HepG2 (cell line): ENCODE measurements around the gene TIMP4. TPM values are rescaled to one million over a fixed set of nuclear protein-coding genes. Genes with fewer than 3 reads are reported as not detected.

Experiments used
- ATAC-seq: fragments of 200-7000 bp; cut with Tn5 transposase; 3 replicates; pipeline ENCODE4 v1.9.1; 2020; ENCODE audit warnings: mild to moderate bottlenecking, moderate library complexity
- BruUV-seq: library from RNA; stranded (reverse); fragments of 400-500 nt; replicated peaks from 2 replicates; lab custom pipeline; 2021; lab: Mats Ljungman, UMichigan
- CTCF ChIA-PET: fragments of 300-600 bp; formaldehyde crosslinking; extraction: SDS; loops from one replicate; lab custom pipeline; 2021; ENCODE audit warnings: low total read pairs, inconsistent platforms, low intra/inter-chr PET ratio; lab: Yijun Ruan, JAX
- POLR2A ChIA-PET: fragments of 350-600 bp; sonication (Branson Sonifier 250); formaldehyde crosslinking; loops from one replicate; lab custom pipeline; 2020; ENCODE audit warnings: antibody characterized with exemption, inconsistent platforms; lab: Yijun Ruan, JAX
- DNase-seq: peaks from one replicate; pipeline ENCODE4 v3.0.0-alpha.2; 2015; ENCODE audit warnings: low spot score
- FAIRE-seq: peaks from 3 replicates; lab custom pipeline; 2011; peaks lifted over from hg19 to GRCh38; lab: Jason Lieb, UNC
- H2AFZ ChIP-seq: one replicate; pipeline ENCODE4 v1.6.1; 2011; ENCODE audit warnings: low read length, inconsistent platforms
- H3K27ac ChIP-seq: fragments of 300-600 bp; 3 replicates; pipeline ENCODE4 v1.8.0; 2011; ENCODE audit warnings: mixed run types, mild to moderate bottlenecking, mixed read lengths, low read length, inconsistent platforms; ENCODE audit not compliant: insufficient read depth; ENCODE audit errors: extremely low read length
- H3K27me3 ChIP-seq, 2 experiments: fragments of 200-600 bp in 1 of 2; 2 replicates in 1 of 2; 3 replicates in 1 of 2; pipeline versions ENCODE4 v1.6.0 to v1.8.0; 2011; ENCODE audit warnings: low read length in 2 of 2, mild to moderate bottlenecking in 2 of 2, moderate library complexity in 2 of 2, inconsistent platforms in 1 of 2; ENCODE audit not compliant: insufficient read depth in 2 of 2, control insufficient read depth in 1 of 2
- H3K36me3 ChIP-seq, 2 experiments: fragments of 200-600 bp in 1 of 2; replicated peaks in 1 of 2; 2 replicates in 1 of 2; 3 replicates in 1 of 2; pipeline versions ENCODE4 v1.5.1 to v1.8.0; 2011; ENCODE audit warnings: low read length in 2 of 2, inconsistent platforms in 1 of 2; ENCODE audit not compliant: insufficient read depth in 2 of 2, control insufficient read depth in 1 of 2
- H3K4me1 ChIP-seq: 2 replicates; pipeline ENCODE4 v1.5.1; 2012; ENCODE audit warnings: low read length, inconsistent platforms; ENCODE audit not compliant: insufficient read depth
- H3K4me2 ChIP-seq: 2 replicates; pipeline ENCODE4 v1.6.0; 2011; ENCODE audit warnings: low read depth, low read length, inconsistent platforms
- H3K4me3 ChIP-seq, 3 experiments: fragments of 200-600 bp in 1 of 3; sonication (generic), shearing (Covaris generic) in 1 of 3; replicated peaks in 1 of 3; 2 replicates each; pipeline ENCODE4 v1.5.1; 2011 to 2016; ENCODE audit warnings: low read length in 3 of 3, inconsistent platforms in 2 of 3, low read depth in 2 of 3, mild to moderate bottlenecking in 2 of 3, control low read depth in 1 of 3, mixed read lengths in 1 of 3; ENCODE audit not compliant: insufficient read depth in 1 of 3
- H3K79me2 ChIP-seq: one replicate; pipeline ENCODE4 v1.6.1; 2011; ENCODE audit warnings: low read length, inconsistent platforms; ENCODE audit not compliant: insufficient read depth
- H3K9ac ChIP-seq: 2 replicates; pipeline ENCODE4 v1.6.0; 2011; ENCODE audit warnings: mild to moderate bottlenecking, low read depth, low read length, inconsistent platforms; ENCODE audit not compliant: insufficient read depth
- H3K9me3 ChIP-seq: 2 replicates; pipeline ENCODE4 v1.5.1; 2012; ENCODE audit warnings: mild to moderate bottlenecking, low read length
- H4K20me1 ChIP-seq: 2 replicates; pipeline ENCODE4 v1.6.0; 2011; ENCODE audit warnings: inconsistent platforms, mild to moderate bottlenecking, low read length, moderate library complexity; ENCODE audit not compliant: insufficient read depth
- ATF4 ChIP-seq, 2 experiments: fragments of 450-650 bp in 1 of 2; sonication (generic) in 1 of 2; formaldehyde crosslinking; IDR thresholded peaks; 2 replicates each; pipeline versions ENCODE4 v1.5.0 to v1.8.0; 2020 to 2022; ENCODE audit warnings: mild to moderate bottlenecking in 1 of 2, missing genetic modification reagents in 1 of 2
- BCL6 ChIP-seq: IDR thresholded peaks from 2 replicates; pipeline ENCODE4 v1.6.1; 2016; ENCODE audit warnings: missing genetic modification reagents, missing compliant biosample characterization
- ELF1 ChIP-seq: sonication (generic); formaldehyde crosslinking; IDR thresholded peaks from 2 replicates; pipeline ENCODE4 v1.4.0; 2020; ENCODE audit warnings: missing genetic modification reagents
- HMGXB4 ChIP-seq, 2 experiments: sonication (generic) in 1 of 2; formaldehyde crosslinking in 1 of 2; IDR thresholded peaks; 2 replicates each; pipeline versions ENCODE4 v1.4.0 to v1.6.1; 2018 to 2020; ENCODE audit warnings: missing genetic modification reagents in 2 of 2, borderline replicate concordance in 1 of 2, low read depth in 1 of 2, mild to moderate bottlenecking in 1 of 2, missing biosample characterization in 1 of 2
- HOMEZ ChIP-seq: IDR thresholded peaks from 2 replicates; pipeline ENCODE4 v1.6.1; 2016; ENCODE audit warnings: low read depth
- KDM1A ChIP-seq: IDR thresholded peaks from 2 replicates; pipeline ENCODE4 v1.6.1; 2016; ENCODE audit warnings: missing compliant biosample characterization
- KDM2A ChIP-seq: sonication (generic); formaldehyde crosslinking; IDR thresholded peaks from 2 replicates; pipeline ENCODE4 v1.4.0; 2020; ENCODE audit warnings: low read depth, missing genetic modification reagents, borderline replicate concordance
- KLF16 ChIP-seq, 2 experiments: sonication (generic) in 1 of 2; formaldehyde crosslinking in 1 of 2; IDR thresholded peaks; 2 replicates each; pipeline versions ENCODE4 v1.6.1 to v1.8.0; 2016 to 2023; ENCODE audit warnings: missing genetic modification reagents in 2 of 2, missing compliant biosample characterization in 1 of 2
- RXRB ChIP-seq: IDR thresholded peaks from 2 replicates; pipeline ENCODE4 v1.6.1; 2016; ENCODE audit warnings: borderline replicate concordance, missing genetic modification reagents, missing compliant biosample characterization
- STAG1 ChIP-seq: sonication (generic); formaldehyde crosslinking; IDR thresholded peaks from 2 replicates; pipeline ENCODE4 v1.4.0; 2020; ENCODE audit warnings: missing genetic modification reagents
- TGIF2 ChIP-seq: IDR thresholded peaks from 2 replicates; pipeline ENCODE4 v1.6.1; 2016; ENCODE audit warnings: control low read depth, missing compliant biosample characterization
- XRCC5 ChIP-seq: fragments of 200-400 bp; formaldehyde crosslinking; optimal IDR thresholded peaks from 2 replicates; pipeline ENCODE3; 2017; ENCODE audit warnings: mild to moderate bottlenecking, low read length
- ZBTB3 ChIP-seq: sonication (generic); formaldehyde crosslinking; IDR thresholded peaks from 2 replicates; pipeline ENCODE4 v1.4.0; 2020; ENCODE audit warnings: low read depth, mild to moderate bottlenecking, moderate library complexity, missing genetic modification reagents, borderline replicate concordance
- ZNF101 ChIP-seq: sonication (generic); formaldehyde crosslinking; IDR thresholded peaks from 2 replicates; pipeline ENCODE4 v1.4.0; 2020; ENCODE audit warnings: mild to moderate bottlenecking, low read depth, missing genetic modification reagents, borderline replicate concordance
- ZNF451 ChIP-seq: sonication (generic); formaldehyde crosslinking; IDR thresholded peaks from 2 replicates; pipeline ENCODE4 v1.5.0; 2020; ENCODE audit warnings: mild to moderate bottlenecking, missing genetic modification reagents
- ZNF510 ChIP-seq: sonication (generic); formaldehyde crosslinking; IDR thresholded peaks from 2 replicates; pipeline ENCODE4 v1.4.0; 2020; ENCODE audit warnings: low read depth, mild to moderate bottlenecking, missing genetic modification reagents
- ZNF550 ChIP-seq: sonication (generic); formaldehyde crosslinking; IDR thresholded peaks from 2 replicates; pipeline ENCODE4 v1.4.0; 2020; ENCODE audit warnings: mild to moderate bottlenecking, missing genetic modification reagents, borderline replicate concordance
- ZNF577 ChIP-seq: sonication (generic); formaldehyde crosslinking; IDR thresholded peaks from 2 replicates; pipeline ENCODE4 v1.4.0; 2020; ENCODE audit warnings: mild to moderate bottlenecking, low read depth, missing genetic modification reagents, borderline replicate concordance
- WGBS: methylation state at CpG from one replicate; pipeline ENCODE4 v1.1.6; 2017; ENCODE audit warnings: low lambda C conversion rate; 5-methylcytosine and 5-hydroxymethylcytosine counted together
- in situ Hi-C: cut with HindIII; loops from 2 replicates; pipeline ENCODE4 v1.10.0; 2017; ENCODE audit warnings: low pct_unique_long_range_greater_than_20kb; ENCODE audit not compliant: extremely low pct_ligation_motif_present
- intact Hi-C: fragments of 100-400 bp; cut with micrococcal nuclease; formaldehyde crosslinking; loops from one replicate; pipeline ENCODE4 v1.10.0; 2022; ENCODE audit not compliant: unreplicated experiment
- polyA plus RNA-seq, 8 experiments: library from polyadenylated mRNA; depleted of rRNA in 3 of 8; stranded (reverse) in 7 of 8; unstranded in 1 of 8; fragments of >200 nt; fragmentation: Illumina TruSeq in 4 of 8; extraction: Trizol in 4 of 8; gene quantifications; 2 replicates each; pipeline versions ENCODE4 v1.2.1 to v1.2.3, GENCODE V29; 2011 to 2016; ENCODE audit warnings: low read depth in 4 of 8, missing spikeins in 1 of 8, mixed read lengths in 1 of 8; ENCODE audit not compliant: insufficient read depth in 1 of 8
- total RNA-seq, 5 experiments: library from RNA; depleted of rRNA; stranded (reverse); fragments of >200 nt; fragmentation: Illumina TruSeq; extraction: Trizol; gene quantifications; 2 replicates each; pipeline ENCODE4 v1.2.3, GENCODE V29; 2016; ENCODE audit warnings: low read depth in 1 of 5

TIMP4 gene
- total and polyA plus RNA-seq, 2 of the 13 experiments (the other 11 are each of a cell fraction or from before 2014, with no cell fraction given): 0.05 to 0.07 TPM

- no peak for TF ChIP-seq TGIF2
- no peak for TF ChIP-seq KDM1A
- no peak for TF ChIP-seq ZNF550 (CRISPR knock-in tag)
- no peak for TF ChIP-seq HOMEZ (CRISPR knock-in tag)
- TF ChIP-seq KLF16 (CRISPR knock-in tag; IDR thresholded peaks at IDR 0.05): no peak
- no peak for TF ChIP-seq ELF1 (CRISPR knock-in tag)
- TF ChIP-seq ZNF101 (CRISPR knock-in tag): no peak
Observed at GRCh38 chr3:12195231-12195630, 36.5 kb upstream of the TIMP4 start (continued).

- FAIRE-seq (peak; percentile 50), ATAC-seq (peak; percentile 100), DNase-seq (peak; percentile 45)
- intact Hi-C loops: no loop called here
- H3K9ac ChIP-seq: no peak overlapping the region
- CTCF ChIA-PET: no interaction called here
- POLR2A ChIA-PET: no interaction called here
- H3K4me3 ChIP-seq: no peak overlapping the region
- no peak overlapping the region for H3K4me2 ChIP-seq
- H4K20me1 ChIP-seq: no peaks in the 10 kb centered on the region
- no TSS peak for BruUV-seq
- in situ Hi-C loops: no loop called here
- H3K79me2 ChIP-seq: no peaks in the 10 kb centered on the region
- no peak overlapping the region for H2AFZ ChIP-seq
- H3K27me3 ChIP-seq: peaks cover 0 to 15% of the 10 kb centered on the region in 2 experiments; a peak in 3 of 5 replicates
- H3K4me1 ChIP-seq: peaks cover 8% of the 10 kb centered on the region; the same call in 1 of the 2 replicates
- no peak overlapping the region for H3K27ac ChIP-seq
- H3K36me3 ChIP-seq: no peaks in the 10 kb centered on the region
- WGBS: 3% methylated on average over 3 of the region's 3 CpGs
- H3K9me3 ChIP-seq: no peaks in the 10 kb centered on the region
- TF ChIP-seq ZNF577 (CRISPR knock-in tag): no peak
- no peak for TF ChIP-seq ZNF510
- peak in 1 of 2 experiments; percentile 41; a peak in 1 of 4 replicates for TF ChIP-seq HMGXB4 (CRISPR knock-in tag; IDR thresholded peaks at IDR 0.05; ENCODE audit: borderline replicate concordance in 1 of 2, low read depth in 1 of 2)
- no peak for TF ChIP-seq ZBTB3 (CRISPR knock-in tag)
- TF ChIP-seq ATF4 (CRISPR knock-in tag; IDR thresholded peaks at IDR 0.05): peak in 1 of 2 experiments; percentile 57; a peak in 2 of 4 replicates
- TF ChIP-seq KDM2A (CRISPR knock-in tag): peak; percentile 37; the same call in 1 of the 2 replicates
- TF ChIP-seq STAG1 (CRISPR knock-in tag): peak; percentile 64
- TF ChIP-seq ZNF451 (CRISPR knock-in tag): no peak
- TF ChIP-seq RXRB: no peak
- TF ChIP-seq XRCC5: peak; percentile 86
- no peak for TF ChIP-seq BCL6 (CRISPR knock-in tag)
Observed at GRCh38 chr3:12194669-12195161, 36.0 kb upstream of the TIMP4 start.
